ENCODE measurements around the gene DYNLT2B. TPM values are rescaled to one million over a fixed set of nuclear protein-coding genes. Genes with fewer than 3 reads are reported as not detected.

DYNLT2B gene
- total RNA-seq, 1 experiment from 2014 or later, result 41.4 TPM

DNA sequence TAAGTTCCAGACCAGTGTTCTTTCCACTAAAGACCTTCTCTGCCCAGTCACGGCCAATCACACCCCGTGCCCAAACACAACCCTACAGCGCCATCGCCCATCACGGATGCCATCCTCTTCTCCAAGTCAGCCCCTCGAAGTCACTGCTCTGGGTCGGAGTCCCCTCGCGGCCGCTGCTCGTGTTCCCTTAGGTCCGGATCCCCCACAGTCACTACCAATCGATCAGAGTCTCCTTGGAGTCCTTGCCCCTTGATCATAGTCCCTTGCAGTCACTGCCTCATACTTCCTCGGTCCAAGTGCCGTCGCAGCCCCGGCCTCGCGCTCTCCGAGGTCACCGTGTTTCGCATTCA is 31.0 kb downstream of the DYNLT2B start:
- peaks cover 32% of the 10 kb centered on the region for H3K4me1 ChIP-seq (ENCODE audit: control insufficient read depth, insufficient read depth, low read length)
- intact Hi-C loops (cut with micrococcal nuclease; ENCODE audit: unreplicated experiment), result no loop called here
- no TSS peak for BruUV-seq (replicated peaks)
- ChIA-PET POLR2A (no interaction called here), CTCF (no interaction called here)
- H3K4me3 ChIP-seq (ENCODE audit: low read depth in 2 of 2, low read length in 2 of 2), result peak overlapping the region; percentile 72 to 93
- no peaks in the 10 kb centered on the region; the same call in 1 of the 2 replicates for H3K36me3 ChIP-seq (ENCODE audit: control insufficient read depth, insufficient read depth, low read length)
- ATAC-seq (peak; percentile 37; the same call in 1 of the 2 replicates), DNase-seq (ENCODE audit: low read depth, low spot score) (no peak)
- in situ Hi-C loops (cut with HindIII; ENCODE audit: low pct_unique_long_range_greater_than_20kb, low sequenced_read_pairs), result no loop called here
- TF ChIP-seq, protein P1, sequence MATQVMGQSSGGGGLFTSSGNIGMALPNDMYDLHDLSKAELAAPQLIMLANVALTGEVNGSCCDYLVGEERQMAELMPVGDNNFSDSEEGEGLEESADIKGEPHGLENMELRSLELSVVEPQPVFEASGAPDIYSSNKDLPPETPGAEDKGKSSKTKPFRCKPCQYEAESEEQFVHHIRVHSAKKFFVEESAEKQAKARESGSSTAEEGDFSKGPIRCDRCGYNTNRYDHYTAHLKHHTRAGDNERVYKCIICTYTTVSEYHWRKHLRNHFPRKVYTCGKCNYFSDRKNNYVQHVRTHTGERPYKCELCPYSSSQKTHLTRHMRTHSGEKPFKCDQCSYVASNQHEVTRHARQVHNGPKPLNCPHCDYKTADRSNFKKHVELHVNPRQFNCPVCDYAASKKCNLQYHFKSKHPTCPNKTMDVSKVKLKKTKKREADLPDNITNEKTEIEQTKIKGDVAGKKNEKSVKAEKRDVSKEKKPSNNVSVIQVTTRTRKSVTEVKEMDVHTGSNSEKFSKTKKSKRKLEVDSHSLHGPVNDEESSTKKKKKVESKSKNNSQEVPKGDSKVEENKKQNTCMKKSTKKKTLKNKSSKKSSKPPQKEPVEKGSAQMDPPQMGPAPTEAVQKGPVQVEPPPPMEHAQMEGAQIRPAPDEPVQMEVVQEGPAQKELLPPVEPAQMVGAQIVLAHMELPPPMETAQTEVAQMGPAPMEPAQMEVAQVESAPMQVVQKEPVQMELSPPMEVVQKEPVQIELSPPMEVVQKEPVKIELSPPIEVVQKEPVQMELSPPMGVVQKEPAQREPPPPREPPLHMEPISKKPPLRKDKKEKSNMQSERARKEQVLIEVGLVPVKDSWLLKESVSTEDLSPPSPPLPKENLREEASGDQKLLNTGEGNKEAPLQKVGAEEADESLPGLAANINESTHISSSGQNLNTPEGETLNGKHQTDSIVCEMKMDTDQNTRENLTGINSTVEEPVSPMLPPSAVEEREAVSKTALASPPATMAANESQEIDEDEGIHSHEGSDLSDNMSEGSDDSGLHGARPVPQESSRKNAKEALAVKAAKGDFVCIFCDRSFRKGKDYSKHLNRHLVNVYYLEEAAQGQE (IDR thresholded peaks at IDR 0.05; ENCODE audit: insufficient read depth in 1 of 2, low read depth in 2 of 2, low read length in 1 of 2), result no peak
- no peak for TF ChIP-seq POLR2AphosphoS5 (IDR thresholded peaks at IDR 0.05; ENCODE audit: low read depth, low read length)
- no peak for TF ChIP-seq SIN3A (IDR thresholded peaks at IDR 0.05; ENCODE audit: borderline replicate concordance, insufficient read depth, low read depth, low read length)
- TF ChIP-seq, protein P2, sequence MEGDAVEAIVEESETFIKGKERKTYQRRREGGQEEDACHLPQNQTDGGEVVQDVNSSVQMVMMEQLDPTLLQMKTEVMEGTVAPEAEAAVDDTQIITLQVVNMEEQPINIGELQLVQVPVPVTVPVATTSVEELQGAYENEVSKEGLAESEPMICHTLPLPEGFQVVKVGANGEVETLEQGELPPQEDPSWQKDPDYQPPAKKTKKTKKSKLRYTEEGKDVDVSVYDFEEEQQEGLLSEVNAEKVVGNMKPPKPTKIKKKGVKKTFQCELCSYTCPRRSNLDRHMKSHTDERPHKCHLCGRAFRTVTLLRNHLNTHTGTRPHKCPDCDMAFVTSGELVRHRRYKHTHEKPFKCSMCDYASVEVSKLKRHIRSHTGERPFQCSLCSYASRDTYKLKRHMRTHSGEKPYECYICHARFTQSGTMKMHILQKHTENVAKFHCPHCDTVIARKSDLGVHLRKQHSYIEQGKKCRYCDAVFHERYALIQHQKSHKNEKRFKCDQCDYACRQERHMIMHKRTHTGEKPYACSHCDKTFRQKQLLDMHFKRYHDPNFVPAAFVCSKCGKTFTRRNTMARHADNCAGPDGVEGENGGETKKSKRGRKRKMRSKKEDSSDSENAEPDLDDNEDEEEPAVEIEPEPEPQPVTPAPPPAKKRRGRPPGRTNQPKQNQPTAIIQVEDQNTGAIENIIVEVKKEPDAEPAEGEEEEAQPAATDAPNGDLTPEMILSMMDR (IDR thresholded peaks at IDR 0.05), result no peak
- no peak for TF ChIP-seq TCF7L2 (IDR thresholded peaks at IDR 0.05; ENCODE audit: low read depth, low read length)
- peak overlapping the region; percentile 99 for H3K27ac ChIP-seq (ENCODE audit: low read length)
- no peaks in the 10 kb centered on the region for H3K27me3 ChIP-seq (ENCODE audit: control insufficient read depth, insufficient read depth, low read length)
- H3K9me3 ChIP-seq (ENCODE audit: control insufficient read depth, insufficient read depth, low read depth, low read length), result no peaks in the 10 kb centered on the region

DNA sequence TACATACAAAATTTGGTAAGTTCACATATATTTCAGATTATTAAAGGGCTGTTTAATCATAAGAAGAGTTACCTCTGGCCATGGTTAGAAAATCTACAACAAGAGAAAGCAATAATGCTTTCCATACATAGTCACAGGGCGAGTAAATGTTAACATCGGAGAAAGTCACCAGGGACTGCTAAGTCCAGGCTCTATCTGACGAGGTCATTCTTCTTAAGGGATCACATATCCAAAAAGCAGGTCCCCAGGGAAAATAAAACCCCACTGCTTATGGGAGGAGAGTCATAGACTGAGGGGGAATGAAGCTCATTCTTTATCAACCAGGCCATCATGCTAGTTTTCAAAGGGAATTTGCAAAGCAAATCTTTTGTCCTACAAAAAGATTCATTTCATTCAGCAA is 33.6 kb downstream of the DYNLT2B start:
- ChIA-PET POLR2A (interaction anchor here (0.8 kb wide), 1 partner anchor 14 kb away, joined by 3 read pairs; no protein-coding TSS in a partner anchor), CTCF (no interaction called here)
- Histone ChIP-seq H3K9me3 (ENCODE audit: control insufficient read depth, insufficient read depth, low read depth, low read length) (no peaks in the 10 kb centered on the region), H3K4me3 (ENCODE audit: low read depth in 2 of 2, low read length in 2 of 2) (no peak overlapping the region), H3K36me3 (ENCODE audit: control insufficient read depth, insufficient read depth, low read length) (no peaks in the 10 kb centered on the region; the same call in 1 of the 2 replicates), H3K4me1 (ENCODE audit: control insufficient read depth, insufficient read depth, low read length) (peaks cover 50% of the 10 kb centered on the region), H3K27ac (ENCODE audit: low read length) (0 out of 2 replicates have a peak overlapping the region, but pooled peaks have one; percentile 11), H3K27me3 (ENCODE audit: control insufficient read depth, insufficient read depth, low read length) (no peaks in the 10 kb centered on the region)
- no peak for TF ChIP-seq TCF7L2 (IDR thresholded peaks at IDR 0.05; ENCODE audit: low read depth, low read length)
- TF ChIP-seq, protein P1 (IDR thresholded peaks at IDR 0.05; ENCODE audit: insufficient read depth in 1 of 2, low read depth in 2 of 2, low read length in 1 of 2), result no peak
- no peak for TF ChIP-seq SIN3A (IDR thresholded peaks at IDR 0.05; ENCODE audit: borderline replicate concordance, insufficient read depth, low read depth, low read length)
- TF ChIP-seq, protein P2 (IDR thresholded peaks at IDR 0.05), result no peak
- TF ChIP-seq POLR2AphosphoS5 (IDR thresholded peaks at IDR 0.05; ENCODE audit: low read depth, low read length), result no peak
- BruUV-seq (replicated peaks), result TSS peak; percentile 23
- no peak for DNase-seq (ENCODE audit: low read depth, low spot score)
- in situ Hi-C loops (cut with HindIII; ENCODE audit: low pct_unique_long_range_greater_than_20kb, low sequenced_read_pairs) (no loop called here), intact Hi-C loops (cut with micrococcal nuclease; ENCODE audit: unreplicated experiment) (no loop called here)
- no peak for ATAC-seq
